Transverse colon (tissue), 4 donors: ENCODE measurements around the gene OLFM4.

ENCODE experiments used
- EP300 ChIP-seq: sonication (generic); formaldehyde crosslinking; IDR thresholded peaks from one replicate; pipeline ENCODE4 v1.6.1; 2017; ENCODE audit warnings: antibody characterized with exemption, low read depth
- POLR2A ChIP-seq: fragments of 450-650 bp; IDR thresholded peaks from one replicate; pipeline ENCODE4 v1.6.1; 2016; ENCODE audit warnings: antibody characterized with exemption, mild to moderate bottlenecking, moderate library complexity
- POLR2AphosphoS5 ChIP-seq, 3 donors: sonication (generic); formaldehyde crosslinking; IDR thresholded peaks; one replicate each; pipeline ENCODE4 v1.6.1; 2016; ENCODE audit warnings: antibody characterized with exemption in 3 of 3
- TF ChIP-seq, protein P1 (sequence below), 5 experiments: fragments of 200-600 bp in 3 of 5; fragments of 450-650 bp in 2 of 5; sonication (generic) in 3 of 5; IDR thresholded peaks; 1 replicate in 2 of 5; 2 replicates in 3 of 5; pipeline ENCODE4 v1.5.1; 2016 to 2017; ENCODE audit warnings: antibody characterized with exemption in 5 of 5, inconsistent platforms in 3 of 5, mild to moderate bottlenecking in 2 of 5, moderate library complexity in 1 of 5

DNA sequence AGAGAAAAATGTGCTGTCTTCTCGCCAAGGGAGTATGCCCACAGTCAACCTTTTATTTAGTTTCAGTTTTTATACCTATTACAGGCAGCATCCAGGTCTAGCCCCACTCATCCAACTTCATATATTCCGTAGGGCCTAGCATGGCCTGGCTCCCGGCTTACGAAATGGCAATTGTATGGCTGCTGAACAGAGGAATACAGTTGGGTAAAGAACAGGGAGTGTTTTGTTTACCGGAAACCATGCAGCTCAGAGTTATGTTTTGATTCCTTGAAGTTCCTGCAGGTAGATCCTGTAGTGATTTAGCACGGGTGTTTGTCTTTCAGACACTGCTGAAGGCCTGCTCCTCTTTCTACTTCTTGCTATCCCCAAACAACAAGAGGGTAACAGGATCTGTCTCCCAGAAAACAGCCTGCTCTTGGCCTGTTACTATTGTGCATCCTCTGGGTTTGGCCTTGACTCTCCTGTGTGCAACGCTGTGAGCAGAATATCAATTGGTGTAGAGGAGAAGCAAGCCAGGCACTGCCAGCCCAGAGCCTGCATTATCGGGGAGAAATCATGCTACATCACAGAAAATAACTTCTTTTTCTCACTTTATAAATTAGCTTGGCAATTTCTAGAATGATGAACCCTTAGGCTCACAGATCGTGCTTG is 32.4 kb downstream of the OLFM4 start:
- TF ChIP-seq, protein P1, sequence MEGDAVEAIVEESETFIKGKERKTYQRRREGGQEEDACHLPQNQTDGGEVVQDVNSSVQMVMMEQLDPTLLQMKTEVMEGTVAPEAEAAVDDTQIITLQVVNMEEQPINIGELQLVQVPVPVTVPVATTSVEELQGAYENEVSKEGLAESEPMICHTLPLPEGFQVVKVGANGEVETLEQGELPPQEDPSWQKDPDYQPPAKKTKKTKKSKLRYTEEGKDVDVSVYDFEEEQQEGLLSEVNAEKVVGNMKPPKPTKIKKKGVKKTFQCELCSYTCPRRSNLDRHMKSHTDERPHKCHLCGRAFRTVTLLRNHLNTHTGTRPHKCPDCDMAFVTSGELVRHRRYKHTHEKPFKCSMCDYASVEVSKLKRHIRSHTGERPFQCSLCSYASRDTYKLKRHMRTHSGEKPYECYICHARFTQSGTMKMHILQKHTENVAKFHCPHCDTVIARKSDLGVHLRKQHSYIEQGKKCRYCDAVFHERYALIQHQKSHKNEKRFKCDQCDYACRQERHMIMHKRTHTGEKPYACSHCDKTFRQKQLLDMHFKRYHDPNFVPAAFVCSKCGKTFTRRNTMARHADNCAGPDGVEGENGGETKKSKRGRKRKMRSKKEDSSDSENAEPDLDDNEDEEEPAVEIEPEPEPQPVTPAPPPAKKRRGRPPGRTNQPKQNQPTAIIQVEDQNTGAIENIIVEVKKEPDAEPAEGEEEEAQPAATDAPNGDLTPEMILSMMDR (IDR thresholded peaks at IDR 0.05), result no peak
- TF ChIP-seq POLR2A (no peak), POLR2AphosphoS5 (IDR thresholded peaks at IDR 0.05) (no peak), EP300 (no peak)
